NCI-H82 treated with DMSO at 0.1 percent for 48 hours (cell line): ENCODE measurements around the gene LIPE.

Experiments
- DNase-seq: peaks from one replicate; lab custom pipeline; 2025; ENCODE audit not compliant: unreplicated experiment; lab: John Stamatoyannopoulos, UW

LIPE gene

DNA sequence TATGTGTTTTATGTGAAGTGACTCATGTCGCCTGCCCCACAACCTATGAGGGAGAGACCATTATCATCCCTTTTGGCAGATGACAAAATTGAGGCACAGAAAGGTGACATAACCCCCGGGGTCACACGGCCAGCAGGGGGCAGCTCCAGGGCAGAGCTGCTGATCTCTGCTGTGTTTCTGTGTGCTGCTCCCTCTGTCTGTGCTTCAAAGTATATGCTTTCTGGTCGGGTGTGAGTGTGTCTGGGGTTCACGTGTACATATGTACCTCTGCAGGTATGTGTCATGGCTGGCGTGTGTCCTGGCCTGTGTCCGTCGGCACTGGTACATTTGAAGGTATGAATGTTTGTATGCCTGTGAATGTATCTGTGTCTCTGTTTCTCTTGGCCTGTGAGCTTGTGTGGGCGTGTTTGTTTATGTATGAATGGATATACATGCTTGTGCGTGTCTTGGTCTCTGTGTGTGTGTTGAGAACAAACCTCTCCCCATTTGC is 7.1 kb downstream of the LIPE start:
- peak; percentile 29 for DNase-seq

- DNase-seq = no peak
Measured at GRCh38 chr19:42419309-42419708, 7.9 kb downstream of the LIPE start.

- no peak for DNase-seq
Measured at GRCh38 chr19:42412661-42413076, 14.5 kb downstream of the LIPE start.

DNA sequence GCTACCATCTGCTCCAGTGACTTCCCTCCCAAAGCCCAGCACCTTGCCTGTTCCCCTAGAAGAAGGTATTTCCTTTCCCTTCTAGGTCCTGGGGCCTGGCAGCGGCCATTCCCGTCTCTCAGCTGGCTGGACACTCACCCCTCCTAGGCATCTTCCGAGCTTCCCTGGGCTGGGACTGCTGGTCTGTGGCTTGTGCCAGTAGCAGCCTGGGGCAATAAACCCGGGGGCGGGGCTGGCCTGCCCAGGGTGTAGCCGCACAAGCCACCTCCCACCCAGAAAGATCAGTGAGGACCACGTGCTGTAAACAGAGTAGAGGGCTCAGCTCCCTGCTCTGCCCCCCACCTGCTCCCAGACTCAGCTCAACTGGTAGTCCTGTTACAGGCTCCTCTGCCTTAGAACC is 15.0 kb downstream of the LIPE start:
- DNase-seq = peak; percentile 50

GRCh38 chr19:42411581-42412178 is 15.5 kb downstream of the LIPE start:
- DNase-seq = no peak

DNA sequence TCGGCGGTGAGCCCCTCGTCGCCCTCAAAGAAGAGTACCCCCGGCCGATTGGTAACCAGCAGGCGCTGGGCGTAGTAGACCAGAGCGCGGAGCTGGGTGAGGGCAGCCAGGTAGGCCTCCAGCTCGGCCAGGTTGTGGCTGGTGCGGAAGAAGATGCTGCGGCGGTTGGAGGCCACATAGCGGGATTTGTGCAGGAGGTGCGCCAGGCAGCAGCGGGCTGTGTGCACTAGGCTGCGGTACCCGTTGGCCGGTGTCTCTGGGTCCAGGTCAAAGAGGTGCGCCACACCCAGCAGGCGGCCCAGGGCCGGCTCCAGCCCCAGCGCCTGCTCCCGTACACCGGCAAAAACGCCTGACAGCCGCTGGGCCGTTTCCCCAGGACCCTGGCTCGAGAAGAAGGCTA is 16.8 kb downstream of the LIPE start:
- DNase-seq = no peak

DNA sequence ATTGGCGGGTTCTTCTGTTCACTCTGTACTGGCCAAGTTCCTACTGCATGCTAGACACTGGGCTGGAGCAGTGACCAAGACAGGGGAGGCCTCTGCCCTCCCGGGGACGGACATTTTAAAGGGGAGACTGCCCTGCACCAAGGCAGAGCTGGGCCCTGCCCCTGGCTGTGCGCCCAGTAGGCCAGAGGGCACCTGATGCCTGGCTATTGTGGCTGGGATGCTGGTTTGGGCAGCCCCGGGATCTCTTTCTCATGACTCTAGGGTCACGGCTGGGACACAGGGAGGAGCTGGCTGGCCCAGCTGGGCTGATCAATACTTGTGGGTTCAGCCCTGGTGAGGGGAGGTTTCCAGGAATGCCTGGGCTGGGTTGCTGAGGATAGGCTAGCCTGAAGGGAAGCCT is 17.7 kb downstream of the LIPE start:
- no peak for DNase-seq

- no peak for DNase-seq
Measured at GRCh38 chr19:42407816-42408175, 19.4 kb downstream of the LIPE start.

DNA sequence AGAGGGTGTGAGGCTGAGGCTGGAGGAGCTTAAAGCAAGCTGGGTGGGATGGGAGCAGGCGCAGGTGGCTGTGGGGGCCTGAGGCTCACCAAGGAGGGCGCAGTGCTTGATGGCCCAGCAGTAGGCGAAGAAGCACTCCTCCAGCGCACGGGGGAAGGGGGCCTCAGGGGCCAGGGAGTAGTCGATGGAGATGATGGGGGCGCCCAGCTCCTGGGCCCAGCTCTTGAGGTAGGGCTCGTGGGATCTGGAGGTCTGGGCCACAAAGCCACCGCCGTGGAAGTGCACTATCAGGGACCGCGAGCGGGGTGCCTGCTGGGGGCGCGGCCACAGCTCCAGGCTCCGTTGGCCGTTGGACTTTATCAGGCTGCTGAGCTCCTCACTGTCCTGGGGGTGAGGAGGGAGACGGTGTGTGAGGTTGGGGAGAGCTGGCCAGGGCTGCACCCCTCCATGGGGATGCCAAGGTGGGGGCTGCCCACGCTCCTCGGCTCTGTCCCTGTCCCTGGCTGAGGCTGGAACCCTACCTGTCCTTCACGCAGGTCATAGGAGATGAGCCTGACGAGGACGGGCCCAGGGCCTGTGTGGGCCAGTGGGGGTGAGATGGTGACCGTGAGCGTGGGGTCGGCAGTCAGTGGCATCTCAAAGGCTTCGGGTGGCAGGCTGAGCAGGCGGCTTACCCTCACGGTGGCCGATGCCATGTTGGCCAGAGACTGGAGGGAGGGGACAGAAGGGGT is 19.9 kb downstream of the LIPE start:
- DNase-seq = no peak

DNA sequence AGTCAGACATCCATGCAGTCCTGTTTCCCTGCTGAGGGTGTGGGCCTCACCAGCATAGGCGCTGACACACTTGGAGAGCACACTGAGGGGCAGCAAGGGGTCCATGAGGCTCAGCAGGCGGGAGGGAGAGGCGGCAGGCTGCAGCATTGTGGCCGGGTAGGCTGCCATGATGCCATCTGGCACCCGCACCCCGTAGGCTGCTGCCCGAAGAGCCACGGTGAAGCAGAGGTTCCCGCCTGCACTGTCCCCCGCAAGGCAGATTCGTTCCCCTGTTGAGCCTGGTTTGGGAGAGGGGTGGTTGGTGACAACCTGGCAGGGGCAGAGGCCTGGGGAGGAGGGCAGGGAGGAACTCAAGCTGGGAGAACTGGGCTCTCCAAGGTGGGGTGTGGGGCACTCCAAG is 21.1 kb downstream of the LIPE start:
- DNase-seq = no peak

DNA sequence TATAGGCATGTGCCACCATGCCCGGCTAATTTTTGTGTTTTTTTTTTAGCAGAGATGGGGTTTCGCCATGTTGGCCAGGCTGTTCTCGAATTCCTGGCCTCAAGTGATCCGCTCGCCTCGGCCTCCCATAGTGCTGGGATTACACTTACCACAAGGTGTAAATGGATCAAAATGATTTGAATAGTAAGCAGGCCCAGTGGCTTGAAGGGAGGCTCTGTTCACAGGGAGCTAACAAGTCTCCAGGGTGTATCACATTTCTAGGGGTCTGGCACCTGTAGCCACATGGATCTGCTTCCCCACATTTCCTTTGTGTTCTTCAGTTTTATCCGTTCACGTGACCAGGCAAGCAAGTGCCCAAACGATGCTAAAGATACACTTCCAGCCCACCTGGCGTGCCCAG is 23.6 kb downstream of the LIPE start:
- DNase-seq = no peak

DNA sequence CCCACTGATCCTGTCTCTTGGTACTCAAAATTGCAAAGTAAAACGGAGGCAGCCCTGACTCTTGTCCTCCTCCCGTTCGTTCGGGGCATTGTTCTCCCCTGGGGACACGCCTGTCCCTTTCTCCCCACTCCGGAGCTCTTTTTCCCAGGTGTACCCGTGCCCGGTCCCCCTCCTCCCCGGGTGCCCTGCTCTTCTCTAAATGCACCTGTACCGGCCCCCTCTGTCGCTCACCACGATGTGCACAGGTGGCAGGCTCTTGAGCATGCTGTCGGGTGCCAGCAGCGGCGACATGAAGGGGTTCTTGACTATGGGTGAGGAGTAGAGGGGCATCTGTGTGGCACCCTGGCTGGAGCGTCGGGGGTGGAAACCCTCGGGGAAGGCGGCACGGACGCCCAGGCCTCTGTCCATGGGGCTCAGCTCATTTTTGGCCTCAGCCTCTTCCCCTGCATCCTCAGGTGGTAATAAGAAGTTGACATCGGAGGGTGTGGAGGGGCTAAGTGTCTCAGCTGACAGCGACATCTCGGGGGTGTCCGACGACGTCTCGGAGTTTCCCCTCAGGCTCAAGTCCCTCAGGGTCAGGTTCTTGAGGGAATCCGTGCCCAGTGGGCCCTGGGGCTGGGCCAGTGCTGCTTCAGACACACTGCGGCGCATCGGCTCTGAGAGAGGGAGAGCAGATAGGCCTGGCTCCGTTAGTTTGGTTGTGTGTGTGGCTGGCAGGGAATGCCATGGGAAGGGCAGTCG is 24.6 kb downstream of the LIPE start:
- DNase-seq = no peak

DNA sequence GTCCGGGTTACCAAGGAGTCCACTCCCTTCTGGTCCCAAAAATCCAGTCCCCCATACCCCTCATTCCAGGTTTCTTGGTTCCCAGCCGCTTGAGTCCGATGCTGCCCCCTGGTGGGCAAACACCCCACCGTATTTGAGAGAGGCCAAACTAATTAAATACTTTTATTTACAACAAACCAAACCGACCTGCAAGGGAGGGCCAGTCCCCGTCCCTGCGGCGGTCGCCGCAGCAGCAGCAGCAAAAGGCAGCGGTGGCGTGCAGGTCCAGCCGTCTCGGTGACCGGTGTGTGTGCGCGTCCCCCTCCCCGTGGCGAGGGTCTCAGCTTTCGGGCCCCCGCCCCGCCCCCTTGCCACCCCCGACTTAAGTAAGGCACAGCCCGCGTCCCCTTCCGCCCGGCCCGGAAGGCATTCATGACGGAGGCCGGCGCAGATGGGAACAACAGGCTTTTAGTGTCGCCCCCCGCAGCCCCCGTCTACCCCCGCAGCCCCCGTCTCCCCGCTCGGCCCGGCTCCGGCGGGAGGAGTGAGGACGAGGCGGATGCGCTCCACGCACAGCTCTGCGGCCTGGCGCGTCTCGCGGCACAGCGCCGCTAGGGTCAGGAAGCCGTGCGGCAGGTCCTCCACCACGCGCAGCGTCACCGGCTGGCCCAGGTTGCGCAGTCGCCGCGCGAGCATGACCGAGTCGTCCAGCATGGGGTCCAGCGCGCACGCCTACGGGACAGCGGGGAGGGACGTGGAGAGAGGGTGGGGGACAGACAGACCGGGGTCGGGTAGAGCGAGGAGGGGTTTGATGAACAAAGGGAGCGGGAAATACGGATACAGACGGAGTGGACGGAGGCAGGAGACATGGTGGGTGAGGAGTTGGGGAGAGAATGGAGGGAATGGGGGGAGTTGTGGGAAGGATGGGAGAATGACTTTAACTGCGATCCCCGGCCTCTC is 25.6 kb downstream of the LIPE start:
- peak; percentile 67 for DNase-seq

- DNase-seq = no peak
Measured at GRCh38 chr19:42400404-42400803, 26.8 kb downstream of the LIPE start.

- DNase-seq = no peak
Measured at GRCh38 chr19:42397263-42398166, 29.7 kb downstream of the LIPE start.

DNA sequence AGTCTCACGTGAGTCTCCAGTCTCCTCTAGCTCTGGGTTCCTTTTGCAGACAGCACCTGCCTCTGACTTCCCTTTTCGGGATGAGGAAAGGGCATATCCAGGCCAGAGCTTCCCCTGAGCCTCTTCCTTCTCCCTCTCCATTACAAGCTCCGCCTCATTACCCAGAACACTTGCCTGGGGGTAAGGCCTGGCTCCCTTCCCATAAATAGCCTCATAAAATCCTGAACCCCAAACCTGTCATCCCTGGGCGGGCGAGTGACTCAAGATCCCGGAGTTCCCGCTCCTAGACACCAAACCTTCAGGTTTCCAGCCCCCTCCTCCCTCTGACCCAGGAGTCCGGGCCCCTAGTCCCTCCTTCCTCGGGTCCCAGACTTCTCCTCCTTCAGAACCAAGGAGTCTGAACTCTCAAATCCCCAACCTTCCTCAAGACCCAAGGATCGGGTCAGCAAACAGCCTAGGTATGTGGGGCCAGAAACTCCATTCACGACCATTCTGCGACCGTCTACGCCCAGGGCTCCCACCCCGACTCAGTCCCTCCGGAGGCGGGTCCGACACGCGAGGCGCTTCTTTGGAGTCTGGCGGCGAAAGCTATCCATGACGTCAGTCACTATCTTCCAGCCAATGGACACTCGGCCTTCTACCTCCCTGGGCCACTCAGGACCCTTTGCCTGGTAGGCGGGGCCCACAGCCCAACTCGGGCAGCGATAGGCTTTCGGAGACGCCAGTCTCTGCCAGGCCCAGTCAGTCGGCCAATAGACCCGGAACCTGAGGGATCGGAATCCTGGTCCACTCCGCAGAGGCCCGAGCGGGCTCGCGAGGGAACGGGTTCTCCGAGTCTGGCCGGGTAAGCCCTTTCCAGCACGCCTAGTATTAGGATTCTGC is 30.6 kb downstream of the LIPE start:
- DNase-seq = peak; percentile 96

DNA sequence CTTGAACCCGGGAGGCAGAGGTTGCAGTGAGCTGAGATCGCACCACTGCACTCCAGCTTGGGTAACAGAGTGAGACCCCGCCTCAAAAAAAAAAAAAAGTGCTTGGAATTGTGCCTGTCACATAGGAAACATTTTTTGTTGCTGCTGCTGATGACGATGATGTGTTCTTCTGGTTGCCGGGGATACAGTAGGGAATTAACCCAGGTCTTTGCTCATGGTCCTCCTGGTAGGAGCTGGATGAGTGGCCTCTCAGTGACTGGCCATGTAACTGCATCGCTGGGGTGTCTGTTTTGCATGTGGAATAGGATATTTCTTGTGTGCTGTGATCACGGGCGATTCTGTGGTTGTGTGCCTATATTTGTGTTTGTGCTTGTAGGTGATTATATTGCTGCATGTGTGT is 32.4 kb downstream of the LIPE start:
- no peak for DNase-seq

DNA sequence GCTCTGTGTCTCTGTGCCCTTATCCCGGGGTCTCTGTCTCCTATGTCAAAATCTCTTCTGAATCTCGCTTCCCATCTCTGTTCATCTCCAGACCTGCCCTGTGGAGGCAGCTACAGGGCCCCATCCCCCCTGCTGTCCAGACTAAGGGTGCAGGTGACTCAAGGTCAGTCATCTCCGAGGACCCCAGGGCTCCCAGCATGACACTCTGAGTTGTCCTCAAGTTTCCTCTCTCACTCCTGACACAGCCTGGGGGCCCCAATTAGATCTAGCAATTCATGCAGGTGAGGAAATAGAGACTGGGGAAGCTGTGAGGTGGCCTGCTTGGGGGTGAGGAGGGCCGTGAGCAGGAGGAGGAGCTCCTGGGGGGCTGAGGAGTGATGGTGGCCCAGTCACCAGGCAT is 35.0 kb downstream of the LIPE start:
- DNase-seq = no peak

DNA sequence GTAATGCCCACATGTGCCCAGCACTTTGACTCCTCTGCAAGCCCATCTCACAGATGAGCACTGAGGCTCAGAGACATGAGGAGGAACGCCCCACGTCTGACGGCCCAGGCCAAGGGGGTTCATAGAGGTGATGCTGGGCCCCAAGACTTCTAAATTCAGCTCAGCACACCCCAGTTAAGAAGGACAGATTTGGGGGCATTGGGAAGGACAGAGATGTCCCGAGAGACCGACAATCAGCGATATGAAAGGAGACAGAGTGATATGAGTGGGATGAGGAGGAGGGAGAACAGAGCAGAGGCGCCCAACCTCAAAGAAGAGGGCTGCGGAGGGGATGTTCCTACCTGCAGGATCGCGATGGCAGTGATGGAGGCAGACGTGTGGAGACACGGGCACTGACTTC is 37.3 kb downstream of the LIPE start, which contains the start of gene CNFN:
CNFN (minus strand) TSS at position 399 of the 400 bp plus-strand sequence. CDS start 1,260 bp downstream, outside the sequence.
- no peak for DNase-seq
